ENCODE results near the gene UCK2. TPM values are rescaled to one million over a fixed set of nuclear protein-coding genes. Genes with fewer than 3 reads are reported as not detected.

UCK2 gene
- total RNA-seq, 1 donor from 2014 or later: 92.7 TPM

- Histone ChIP-seq H3K27me3 (ENCODE audit: control insufficient read depth, insufficient read depth, low read length) (no peaks in the 10 kb centered on the region), H3K4me3 (ENCODE audit: low read depth, low read length) (no peak overlapping the region), H3K36me3 (ENCODE audit: control insufficient read depth, insufficient read depth, low read length) (no peaks in the 10 kb centered on the region)
- TF ChIP-seq CTCF (IDR thresholded peaks at IDR 0.05; ENCODE audit: insufficient read depth, low read length, severe bottlenecking): no peak
- FAIRE-seq (no peak), DNase-seq (ENCODE audit: low read depth) (no peak)
Observed at GRCh38 chr1:165873481-165873880, 46.1 kb downstream of the UCK2 start.

GRCh38 chr1:165874643-165875042, 47.2 kb downstream of the UCK2 start:
- Histone ChIP-seq H3K4me3 (ENCODE audit: low read depth, low read length) (no peak overlapping the region), H3K36me3 (ENCODE audit: control insufficient read depth, insufficient read depth, low read length) (no peaks in the 10 kb centered on the region), H3K27me3 (ENCODE audit: control insufficient read depth, insufficient read depth, low read length) (no peaks in the 10 kb centered on the region)
- TF ChIP-seq CTCF (IDR thresholded peaks at IDR 0.05; ENCODE audit: insufficient read depth, low read length, severe bottlenecking): no peak
- DNase-seq (ENCODE audit: low read depth) (no peak), FAIRE-seq (no peak)

- Histone ChIP-seq H3K36me3 (ENCODE audit: control insufficient read depth, insufficient read depth, low read length) (no peaks in the 10 kb centered on the region), H3K27me3 (ENCODE audit: control insufficient read depth, insufficient read depth, low read length) (no peaks in the 10 kb centered on the region), H3K4me3 (ENCODE audit: low read depth, low read length) (no peak overlapping the region)
- TF ChIP-seq CTCF (IDR thresholded peaks at IDR 0.05; ENCODE audit: insufficient read depth, low read length, severe bottlenecking): no peak
- DNase-seq (ENCODE audit: low read depth): no peak
- FAIRE-seq: no peak
Observed at GRCh38 chr1:165875171-165875570, 47.8 kb downstream of the UCK2 start.

- TF ChIP-seq CTCF (IDR thresholded peaks at IDR 0.05; ENCODE audit: insufficient read depth, low read length, severe bottlenecking): no peak
- H3K36me3 ChIP-seq (ENCODE audit: control insufficient read depth, insufficient read depth, low read length): no peaks in the 10 kb centered on the region
- H3K4me3 ChIP-seq (ENCODE audit: low read depth, low read length): no peak overlapping the region
- no peak for DNase-seq (ENCODE audit: low read depth)
- FAIRE-seq: no peak
- H3K27me3 ChIP-seq (ENCODE audit: control insufficient read depth, insufficient read depth, low read length): no peaks in the 10 kb centered on the region
Observed at GRCh38 chr1:165875604-165876003, 48.2 kb downstream of the UCK2 start.

- Histone ChIP-seq H3K36me3 (ENCODE audit: control insufficient read depth, insufficient read depth, low read length) (no peaks in the 10 kb centered on the region), H3K4me3 (ENCODE audit: low read depth, low read length) (no peak overlapping the region), H3K27me3 (ENCODE audit: control insufficient read depth, insufficient read depth, low read length) (no peaks in the 10 kb centered on the region)
- no peak for TF ChIP-seq CTCF (IDR thresholded peaks at IDR 0.05; ENCODE audit: insufficient read depth, low read length, severe bottlenecking)
- FAIRE-seq (no peak), DNase-seq (ENCODE audit: low read depth) (no peak)
Observed at GRCh38 chr1:165876121-165876520, 48.7 kb downstream of the UCK2 start.

- FAIRE-seq (no peak), DNase-seq (ENCODE audit: low read depth) (no peak)
- Histone ChIP-seq H3K27me3 (ENCODE audit: control insufficient read depth, insufficient read depth, low read length) (no peaks in the 10 kb centered on the region), H3K36me3 (ENCODE audit: control insufficient read depth, insufficient read depth, low read length) (no peaks in the 10 kb centered on the region), H3K4me3 (ENCODE audit: low read depth, low read length) (no peak overlapping the region)
- no peak for TF ChIP-seq CTCF (IDR thresholded peaks at IDR 0.05; ENCODE audit: insufficient read depth, low read length, severe bottlenecking)
Observed at GRCh38 chr1:165877411-165877810, 50.0 kb downstream of the UCK2 start.
